ENCODE measurements around the gene LYST. TPM values are rescaled to one million over a fixed set of nuclear protein-coding genes. Genes with fewer than 3 reads are reported as not detected.

Gene LYST
- total RNA-seq, 1 experiment from 2014 or later: 10.9 TPM

DNA sequence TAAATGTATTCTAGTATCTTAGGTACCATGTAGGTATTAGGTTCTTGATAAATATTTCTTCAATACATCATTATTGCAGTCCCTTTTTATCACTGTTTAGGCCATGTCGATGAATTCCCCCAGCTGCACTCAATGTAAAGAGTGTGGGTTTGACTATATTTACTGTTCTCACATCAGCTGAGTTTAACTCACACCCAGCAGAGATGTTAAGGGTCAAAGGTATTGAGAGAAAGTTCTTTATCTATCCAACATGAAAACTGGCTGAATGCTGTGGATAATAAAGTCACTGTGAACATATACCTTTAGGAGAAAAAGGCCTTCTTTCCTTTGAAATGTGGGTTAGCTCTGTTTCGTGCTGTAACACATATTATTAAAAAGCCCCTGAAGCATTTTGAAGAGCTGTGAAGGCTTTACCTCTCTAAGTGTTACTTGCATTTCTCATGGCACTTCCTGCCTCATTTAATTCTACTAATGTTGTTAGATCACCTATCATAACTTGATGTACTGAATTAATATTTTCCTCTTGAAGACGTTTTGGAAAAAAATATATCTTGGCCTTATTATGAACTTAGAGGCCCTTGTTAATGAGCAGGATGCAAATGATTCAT lies 19.1 kb upstream of the LYST start:
- no peak for DNase-seq (ENCODE audit: low read depth)

DNA sequence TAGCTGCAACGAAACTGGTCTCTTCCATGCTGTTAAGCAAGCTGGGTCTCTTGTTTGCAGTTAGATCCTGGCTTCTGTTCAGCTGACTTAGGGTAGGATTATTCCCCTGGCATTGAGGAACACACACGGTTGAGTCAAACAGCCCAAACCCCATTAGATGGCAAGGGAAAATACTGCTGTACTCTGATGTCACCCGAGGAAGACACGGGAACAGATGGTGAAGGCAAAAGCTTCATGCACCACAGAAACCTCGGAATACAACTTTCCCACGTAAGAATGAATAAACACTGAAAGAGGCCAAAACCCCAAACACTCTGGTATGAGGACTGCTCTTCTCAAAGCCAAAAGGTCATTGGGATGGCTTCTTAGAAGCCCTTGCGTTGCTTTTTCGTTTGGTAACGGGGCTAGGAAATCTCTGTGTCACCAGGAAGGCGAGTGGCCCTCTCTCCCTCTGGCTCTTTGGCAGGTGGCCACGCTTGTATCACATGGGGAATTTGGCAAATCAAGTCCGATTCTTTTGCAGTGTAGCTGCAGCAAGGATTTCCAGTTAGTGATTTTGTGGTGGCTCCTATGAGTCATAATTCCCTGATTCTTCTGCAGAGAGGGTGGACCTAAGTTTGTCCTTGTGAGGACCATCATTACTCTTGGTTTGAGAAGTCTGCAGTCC lies 16.7 kb upstream of the LYST start:
- DNase-seq (ENCODE audit: low read depth): peak; percentile 92

DNA sequence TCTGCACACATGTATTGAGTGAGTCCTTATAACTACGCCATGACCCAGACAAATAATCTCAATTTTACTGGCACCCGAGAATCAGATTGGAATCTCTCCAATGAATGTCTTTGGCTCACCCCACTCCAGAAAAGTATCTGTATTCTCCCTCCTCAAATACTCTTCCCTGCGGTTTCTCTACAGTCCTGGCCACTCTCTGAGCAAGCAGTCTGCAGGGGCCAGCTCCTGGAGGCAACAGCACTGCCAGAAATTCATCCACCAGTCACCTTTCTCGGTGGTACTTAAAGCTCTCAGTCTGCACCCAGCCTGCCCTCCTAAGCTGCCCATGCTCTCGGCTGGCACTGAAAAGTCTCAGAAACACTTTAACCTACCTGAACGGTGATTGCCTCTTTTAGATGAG lies 16.1 kb upstream of the LYST start:
- no peak for DNase-seq (ENCODE audit: low read depth)

DNA sequence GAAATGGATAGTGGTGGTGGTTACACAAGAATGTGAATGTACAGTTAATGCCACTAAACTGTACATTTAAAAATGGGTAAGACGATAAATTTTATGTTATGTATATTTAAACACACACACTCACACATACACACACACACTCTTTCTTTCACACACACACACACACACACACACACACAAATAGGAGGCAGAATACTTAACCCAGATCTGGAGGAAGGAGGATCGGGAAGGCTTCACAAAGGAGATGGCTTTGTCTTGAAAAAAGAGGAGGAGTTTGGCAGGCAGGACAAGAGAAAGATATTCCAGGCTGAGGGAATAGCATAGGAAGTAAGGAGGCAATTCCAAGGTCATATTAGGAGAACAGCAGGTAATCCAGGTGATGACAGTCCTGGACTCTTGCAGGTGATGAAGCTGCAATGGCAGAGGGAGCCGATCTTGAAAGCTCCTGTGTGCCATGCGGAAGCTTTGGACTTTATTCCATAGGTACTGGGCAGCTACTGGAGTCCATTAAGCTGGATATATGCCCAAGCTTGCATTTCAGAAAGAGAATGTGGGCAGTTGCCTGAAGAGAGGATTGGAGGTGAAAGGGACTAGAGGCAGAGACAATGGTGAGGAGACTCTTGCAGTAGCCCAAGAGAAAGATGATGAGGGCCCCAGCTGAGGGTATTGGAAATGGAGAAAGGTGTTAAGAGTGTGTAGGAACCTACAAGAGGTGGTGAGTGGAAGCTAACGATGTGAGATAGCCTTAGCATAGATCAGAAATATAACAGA lies 15.4 kb upstream of the LYST start:
- no peak for DNase-seq (ENCODE audit: low read depth)

DNA sequence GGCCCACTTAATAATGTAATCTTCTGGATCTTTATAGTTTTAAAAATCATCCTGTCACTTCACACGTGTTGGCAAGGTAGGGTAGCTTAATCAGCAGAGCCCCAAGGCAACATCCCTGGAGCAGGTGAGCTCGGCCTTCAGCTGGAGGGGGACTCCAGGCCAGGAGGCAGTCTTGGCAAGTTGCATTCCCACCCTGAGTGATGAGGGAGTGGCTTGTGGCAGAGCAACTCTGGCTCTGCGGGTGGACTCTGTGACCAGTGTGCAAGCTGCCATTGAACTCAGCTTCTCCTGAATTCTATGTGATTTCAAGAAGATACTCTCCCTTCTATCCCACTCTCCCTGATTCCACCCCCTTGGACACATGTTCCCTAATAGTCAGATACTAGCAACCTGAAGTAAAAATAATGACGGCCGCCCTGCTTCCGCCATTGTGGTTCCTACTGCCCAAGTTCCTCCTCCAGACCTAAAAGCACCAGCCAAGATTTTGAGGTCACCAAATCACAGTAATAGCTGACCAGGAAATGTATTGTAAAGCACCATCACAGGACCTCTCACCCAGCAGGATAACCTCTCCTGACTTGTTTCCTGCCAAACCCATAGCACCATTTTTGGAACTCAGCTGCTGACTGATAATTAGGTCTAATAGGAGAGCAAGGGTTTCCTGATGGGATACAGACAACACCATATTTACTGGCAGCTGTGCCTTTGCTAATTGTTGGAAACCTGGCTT lies 11.5 kb upstream of the LYST start:
- no peak for DNase-seq (ENCODE audit: low read depth)

DNA sequence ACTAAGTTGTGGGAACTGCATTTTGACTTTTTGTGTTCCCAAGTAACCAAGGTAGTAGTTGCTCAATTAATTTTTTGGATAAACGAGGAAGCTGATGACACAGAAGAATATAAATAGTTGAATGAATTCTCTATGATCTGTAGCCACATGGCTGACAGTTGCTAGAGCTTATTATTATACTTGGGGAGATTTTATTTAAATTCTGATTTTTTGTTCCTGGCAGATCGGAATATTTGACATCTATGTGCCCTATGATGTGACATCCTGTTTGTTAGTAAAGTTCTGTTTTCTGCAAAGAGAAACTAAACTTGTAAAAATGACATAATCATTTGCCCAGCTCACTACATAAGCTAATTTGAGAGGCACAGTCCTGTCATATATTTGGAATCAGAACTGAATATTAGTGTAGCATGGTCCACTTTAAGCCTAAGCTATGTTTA lies 9.7 kb upstream of the LYST start:
- no peak for DNase-seq (ENCODE audit: low read depth)

DNA sequence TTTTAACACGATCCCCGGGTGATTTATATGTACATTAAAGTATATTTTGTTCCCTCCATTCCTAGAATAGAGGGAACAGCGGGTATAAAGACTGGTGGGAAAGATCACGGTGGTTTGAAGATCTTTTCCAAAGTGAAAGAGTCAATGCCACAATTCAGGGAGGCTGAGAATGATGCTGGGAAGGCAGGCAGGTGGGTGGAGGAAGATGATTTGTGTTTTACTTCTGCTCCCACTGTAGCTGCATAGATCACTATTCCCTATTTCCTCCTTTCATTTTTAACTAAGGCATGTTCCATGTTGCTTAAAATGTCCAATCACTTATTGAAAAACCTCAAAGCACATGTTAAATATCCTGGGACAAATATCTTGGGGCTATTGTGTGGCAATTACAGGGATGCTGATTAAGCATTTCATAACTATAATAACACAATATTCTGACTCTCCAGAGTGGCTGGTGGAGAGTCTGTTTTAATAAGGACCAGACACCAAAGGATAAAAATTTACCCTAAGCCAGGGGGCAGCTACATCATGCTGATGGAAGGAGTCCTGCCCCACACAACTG lies 8.4 kb upstream of the LYST start:
- DNase-seq (ENCODE audit: low read depth): no peak

DNA sequence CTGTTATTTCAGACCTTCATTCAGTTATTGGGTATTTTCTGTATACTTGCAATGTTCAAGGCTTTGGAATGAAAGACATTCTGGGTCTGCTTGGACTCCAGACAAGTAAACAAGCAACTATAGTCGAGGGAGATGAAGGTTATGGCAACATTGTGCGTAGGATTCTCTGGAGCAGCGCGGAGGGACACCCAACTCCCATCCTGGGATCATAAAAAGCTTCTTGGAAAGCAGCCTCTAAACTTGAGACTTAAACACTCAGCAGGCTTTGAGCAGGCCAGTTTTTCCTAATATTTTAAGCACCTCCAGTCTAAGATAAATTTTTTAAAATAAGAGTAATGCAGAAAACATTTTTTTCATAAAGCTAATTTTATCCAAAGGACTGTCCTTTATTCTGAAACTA lies 7.6 kb upstream of the LYST start:
- DNase-seq (ENCODE audit: low read depth): no peak

DNA sequence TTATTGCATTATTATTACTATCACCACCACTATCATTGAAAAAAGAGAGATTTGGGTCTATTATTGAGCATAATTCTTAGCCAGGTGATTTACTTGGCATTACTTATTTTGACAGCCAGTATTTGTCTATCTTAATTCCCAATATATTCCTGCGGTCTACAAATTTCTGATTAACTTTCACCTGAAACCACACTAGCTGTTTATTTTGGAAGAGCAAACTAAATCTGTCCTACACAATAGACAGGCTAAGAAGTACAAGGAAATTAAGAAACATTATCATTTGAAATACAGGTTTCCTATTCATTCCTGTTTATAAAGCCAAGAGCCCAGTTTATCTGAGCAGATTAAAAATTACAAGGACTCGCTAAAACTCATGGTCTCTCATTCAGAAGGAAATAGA lies 6.9 kb upstream of the LYST start:
- no peak for DNase-seq (ENCODE audit: low read depth)

DNA sequence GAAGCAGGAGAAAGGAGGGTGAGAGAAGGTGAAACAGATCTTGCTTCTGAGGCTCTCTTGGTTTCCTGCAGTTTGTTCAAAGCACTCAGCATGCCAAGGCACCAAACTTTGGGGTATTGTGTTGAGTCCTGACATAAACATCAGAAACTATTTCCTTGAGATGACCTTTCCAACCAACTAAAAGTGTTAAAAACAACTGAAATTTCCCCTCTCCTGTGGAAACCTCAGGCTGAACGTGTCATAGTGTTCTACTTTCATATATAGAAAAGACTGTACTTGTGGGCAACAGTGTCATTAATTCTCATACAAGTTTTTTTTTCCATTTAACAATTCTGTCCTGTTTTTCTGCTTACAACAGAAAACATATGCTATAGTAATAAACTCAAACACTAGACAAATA lies 6.3 kb upstream of the LYST start:
- DNase-seq (ENCODE audit: low read depth): no peak

DNA sequence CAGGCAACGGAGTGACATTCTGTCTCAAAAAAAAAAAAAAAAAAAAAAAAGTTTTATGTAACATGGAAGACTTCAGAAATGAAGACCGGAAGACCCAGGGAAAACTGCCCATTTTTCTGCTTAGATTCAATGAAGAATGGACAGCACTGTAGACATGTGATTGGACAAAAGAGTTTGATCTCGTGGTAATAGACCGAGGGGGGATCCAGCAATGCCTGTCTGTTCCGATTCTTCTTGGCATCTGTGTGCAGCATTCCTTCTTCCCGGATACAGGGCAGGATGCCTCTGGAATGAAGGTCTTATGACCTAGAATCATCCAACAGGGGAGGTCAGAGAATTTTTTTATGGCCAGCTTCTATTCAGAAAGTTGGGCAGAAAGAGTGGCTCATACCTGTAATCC lies 5.6 kb upstream of the LYST start:
- DNase-seq (ENCODE audit: low read depth): no peak

DNA sequence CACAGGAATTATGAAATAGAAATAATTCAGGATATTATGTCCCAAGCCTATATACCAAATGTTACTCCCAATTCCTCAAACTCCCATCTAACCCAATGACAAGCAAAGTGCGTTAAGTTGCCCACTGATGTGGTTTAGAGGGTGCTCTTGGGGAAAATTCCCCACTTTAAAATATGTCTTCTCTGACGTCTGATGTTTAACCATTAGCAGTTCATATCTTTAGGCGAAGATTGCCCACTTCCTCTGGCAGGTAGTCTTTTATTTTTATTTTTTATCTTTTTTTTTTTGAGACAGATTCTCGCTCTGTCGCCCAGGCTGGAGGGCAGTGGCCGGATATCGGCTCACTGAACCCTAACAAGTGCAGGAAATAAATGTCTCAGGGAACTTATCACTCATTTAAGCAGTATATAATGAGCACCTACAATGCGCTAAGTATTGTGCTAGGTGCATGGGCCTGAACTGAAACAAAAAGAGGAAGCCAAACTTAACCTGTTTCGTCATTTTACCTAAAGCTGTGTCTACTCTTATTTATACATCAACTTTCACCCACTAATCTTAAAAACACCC lies 1.3 kb upstream of the LYST start:
- no peak for DNase-seq (ENCODE audit: low read depth)

DNA sequence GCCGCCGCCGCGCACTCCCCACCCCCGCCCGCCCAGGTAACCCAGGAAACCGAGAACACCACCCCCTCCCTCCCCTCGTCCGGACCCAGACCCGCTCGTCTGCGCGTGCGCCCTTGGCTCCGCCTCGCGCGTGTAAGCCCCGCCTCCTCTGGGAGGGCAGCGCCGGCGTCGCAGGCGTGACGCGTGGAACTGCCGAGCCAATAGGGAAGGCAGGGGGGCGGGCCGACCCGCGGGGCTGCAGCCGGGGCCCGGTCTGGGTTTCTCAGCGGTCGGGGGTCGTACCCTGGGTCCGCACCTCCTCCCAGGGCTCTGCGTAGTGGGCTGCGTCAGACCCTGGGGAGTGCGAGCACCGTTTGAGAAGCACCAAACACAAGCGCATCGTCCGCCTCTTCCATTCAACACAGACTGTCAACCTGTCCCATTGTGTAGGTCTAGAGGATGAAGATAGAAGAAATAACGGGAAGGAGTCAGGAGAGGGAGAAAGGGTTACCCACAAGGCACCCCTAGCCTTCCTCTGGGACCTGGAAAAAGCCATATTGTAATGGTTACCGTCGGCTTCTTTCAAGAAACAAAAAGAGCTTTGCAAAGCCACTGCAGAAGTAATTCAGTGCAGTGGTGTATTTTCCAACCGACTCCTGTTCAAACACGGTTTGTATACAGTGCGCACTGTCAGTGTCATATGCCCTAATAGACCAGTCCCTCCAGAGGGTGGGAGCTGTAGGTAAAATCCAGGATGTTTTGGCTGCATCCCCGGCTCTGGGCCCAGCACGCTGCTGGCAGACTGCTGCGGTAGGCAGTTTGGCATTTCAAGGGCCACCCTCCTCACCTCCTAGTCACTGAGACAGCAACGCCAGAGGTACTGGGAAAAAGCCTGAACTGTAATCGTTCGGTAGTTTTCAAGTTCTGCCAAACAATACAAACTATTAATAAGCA lies 473 bp upstream of the LYST start:
- DNase-seq (ENCODE audit: low read depth): peak; percentile 98

DNA sequence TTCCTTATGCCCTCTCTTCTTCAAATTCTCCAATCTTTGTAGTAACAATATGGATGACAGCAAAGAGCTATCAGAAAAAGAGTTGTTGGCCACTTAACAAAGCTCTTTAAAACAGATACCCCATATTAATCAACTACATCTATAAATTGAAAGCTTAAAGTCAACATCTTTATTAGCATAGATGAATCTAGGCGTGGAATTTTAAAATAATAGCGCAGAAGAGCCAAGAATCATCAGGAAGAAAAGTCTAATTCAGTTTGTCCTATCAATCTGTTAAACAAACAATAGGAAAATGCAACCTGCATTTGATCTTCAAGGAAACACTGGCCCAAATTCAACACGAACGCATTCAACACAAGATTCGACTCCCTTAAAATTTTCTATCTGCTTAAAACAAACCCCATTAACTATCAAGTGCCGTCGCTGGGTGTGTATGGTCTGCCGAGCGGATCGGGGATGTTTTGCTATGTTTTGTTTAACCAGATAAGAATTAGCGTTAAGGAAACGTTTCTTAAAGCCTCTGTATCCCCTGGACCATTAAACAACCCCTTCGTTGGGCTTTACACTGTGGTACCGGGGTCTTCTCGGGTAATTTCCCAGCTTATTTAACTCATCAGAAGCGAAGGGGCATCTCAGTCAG lies 1.0 kb downstream of the LYST start:
- no peak for DNase-seq (ENCODE audit: low read depth)

DNA sequence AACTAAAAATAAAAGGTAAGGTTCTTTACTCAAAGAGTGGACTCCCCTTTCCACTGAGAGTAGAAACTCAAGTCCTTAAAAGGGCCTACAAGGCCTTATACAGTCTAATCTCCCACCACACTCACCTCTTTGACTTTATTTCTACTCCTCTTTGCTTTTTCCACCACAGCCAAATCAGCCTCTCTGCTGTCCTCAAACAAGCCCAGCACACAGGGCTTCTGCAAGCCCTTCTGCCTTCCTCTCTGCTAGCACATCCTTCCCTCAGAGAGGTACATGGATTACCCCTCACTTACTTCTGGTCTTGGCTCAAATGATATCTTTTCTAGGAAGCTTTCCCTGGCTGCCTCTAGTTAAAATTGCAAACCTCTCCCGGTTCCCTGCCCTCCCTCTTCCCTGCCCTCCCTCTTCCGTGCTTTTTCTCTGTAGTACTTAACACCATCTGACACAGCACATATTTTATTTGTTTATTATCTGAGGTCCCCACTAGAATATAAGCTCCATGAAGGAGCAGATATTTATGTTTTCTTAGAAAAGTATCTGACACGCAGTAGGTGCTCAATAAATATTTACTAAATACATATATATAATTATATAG lies 1.7 kb downstream of the LYST start:
- peak; percentile 6 for DNase-seq (ENCODE audit: low read depth)

DNA sequence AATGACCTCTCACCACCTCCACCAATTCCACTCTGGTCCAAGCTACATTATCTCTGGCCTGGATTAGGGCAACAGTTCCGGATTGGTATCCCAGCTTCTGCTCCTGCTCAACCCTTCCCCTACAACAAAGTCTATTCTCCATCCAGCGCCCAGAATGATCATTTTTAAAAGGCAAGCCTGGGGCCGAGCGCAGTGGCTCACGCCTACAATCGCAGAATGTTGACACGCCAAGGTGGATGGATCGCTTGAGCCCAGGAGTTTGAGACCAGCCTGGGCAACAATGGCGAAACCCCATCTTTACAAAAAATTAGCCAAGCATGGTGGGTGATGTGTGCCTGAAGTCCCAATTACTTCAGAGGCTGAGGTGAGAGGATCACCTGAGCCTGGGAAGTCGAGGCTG lies 2.2 kb downstream of the LYST start:
- DNase-seq (ENCODE audit: low read depth): no peak

DNA sequence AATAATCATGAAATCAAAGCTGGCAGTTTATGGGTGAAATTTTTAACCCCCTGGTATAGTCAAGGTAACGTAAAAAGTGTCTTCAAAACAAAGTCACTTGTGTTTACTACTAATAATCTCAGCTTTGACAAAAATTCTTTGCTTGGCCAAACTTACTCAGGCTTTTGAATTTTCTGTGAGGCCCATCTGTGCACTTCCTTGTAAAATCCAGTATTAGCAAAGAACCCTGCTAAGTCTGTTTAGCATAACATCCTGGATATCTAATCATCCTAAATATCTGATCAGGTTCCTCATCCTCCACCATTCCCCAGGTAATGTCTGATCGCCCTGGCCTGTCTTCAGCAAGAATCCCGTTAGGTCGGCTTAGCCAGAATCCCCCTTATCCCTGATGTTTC lies 3.0 kb downstream of the LYST start:
- no peak for DNase-seq (ENCODE audit: low read depth)

DNA sequence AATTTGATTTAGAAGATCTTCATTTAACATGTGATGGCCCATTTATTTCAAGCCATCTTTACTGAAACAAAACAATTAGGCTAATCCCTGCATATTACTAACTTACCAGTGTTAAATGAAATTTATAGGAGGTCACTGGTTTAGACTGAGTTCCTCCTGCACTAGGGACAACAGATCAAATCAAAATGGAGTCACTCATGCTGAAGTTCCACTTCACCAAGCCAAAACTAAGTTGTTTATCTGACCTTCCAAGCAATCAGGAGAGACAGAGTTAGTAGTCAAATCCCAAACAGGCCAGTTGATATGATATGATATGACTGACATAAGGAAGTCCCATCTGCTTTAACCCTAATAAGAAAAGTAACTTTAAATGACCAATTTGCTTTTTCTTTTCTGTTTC lies 4.8 kb downstream of the LYST start:
- no peak for DNase-seq (ENCODE audit: low read depth)

DNA sequence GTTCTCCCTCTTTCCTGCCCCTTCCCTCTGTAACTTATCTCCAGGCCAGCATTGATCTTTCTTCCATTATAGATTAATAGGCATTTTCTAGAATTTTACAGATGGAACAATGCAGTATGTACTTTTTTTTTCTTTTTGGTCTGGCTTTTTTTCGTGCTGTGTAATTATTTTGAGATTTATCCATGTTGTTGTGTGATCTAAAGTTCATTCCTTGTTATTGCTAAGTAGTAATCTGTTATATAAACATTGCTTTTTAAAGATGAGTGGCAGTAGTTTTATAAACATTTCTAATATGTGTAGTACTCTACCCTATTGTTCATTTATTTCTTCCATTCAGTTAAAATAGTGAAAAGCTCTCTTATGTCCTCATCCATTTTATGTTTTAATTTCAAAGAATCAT lies 5.9 kb downstream of the LYST start:
- no peak for DNase-seq (ENCODE audit: low read depth)

DNA sequence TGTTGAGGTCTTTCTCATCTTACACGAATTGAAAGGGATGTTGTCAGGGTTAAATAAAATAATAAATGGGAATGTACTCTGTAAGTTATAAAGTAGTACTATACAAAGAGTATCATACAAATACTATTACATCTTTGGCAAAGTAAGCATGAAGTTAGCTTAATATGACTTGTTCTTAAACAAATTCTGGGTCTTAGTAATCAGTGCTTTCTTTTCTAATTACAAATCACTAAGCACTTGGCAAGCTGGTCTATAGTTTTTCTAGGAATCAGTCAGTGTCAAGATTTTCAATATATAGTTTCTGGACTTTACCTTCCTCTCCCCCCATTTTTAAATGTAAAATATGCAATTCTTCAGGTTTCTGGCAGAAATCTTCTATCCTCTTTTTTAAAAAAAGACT lies 6.9 kb downstream of the LYST start:
- no peak for DNase-seq (ENCODE audit: low read depth)
